Mononuclear cell (primary cell): ENCODE measurements around the gene MS4A6A. TPM values are rescaled to one million over a fixed set of nuclear protein-coding genes. Genes with fewer than 3 reads are reported as not detected.

Experiments
- H3K27me3 ChIP-seq: 2 replicates; pipeline ENCODE4 v1.6.0; 2011; ENCODE audit warnings: low read length, control low read depth; ENCODE audit not compliant: insufficient read depth
- H3K4me1 ChIP-seq: 2 replicates; pipeline ENCODE4 v1.5.1; 2011; ENCODE audit warnings: mild to moderate bottlenecking, low read length, control low read depth; ENCODE audit not compliant: insufficient read depth
- H3K4me3 ChIP-seq: 2 replicates; pipeline ENCODE4 v1.5.1; 2011; ENCODE audit warnings: mild to moderate bottlenecking, low read length, moderate library complexity
- H3K9me3 ChIP-seq: 2 replicates; pipeline ENCODE4 v1.5.1; 2011; ENCODE audit warnings: low read depth, mild to moderate bottlenecking, control low read depth, low read length
- total RNA-seq: library from RNA; depleted of rRNA; stranded (reverse); fragments of >200 nt; gene quantifications from one replicate; pipeline ENCODE4 v1.2.3, GENCODE V29; 2012

MS4A6A gene
- total RNA-seq, 1 donor: 237 TPM

GRCh38 chr11:60127311-60127811, 55.5 kb downstream of the MS4A6A start:
- Histone ChIP-seq H3K4me3 (no peak overlapping the region), H3K4me1 (peaks cover 3% of the 10 kb centered on the region), H3K9me3 (no peaks in the 10 kb centered on the region), H3K27me3 (no peaks in the 10 kb centered on the region)

- Histone ChIP-seq H3K27me3 (no peaks in the 10 kb centered on the region), H3K9me3 (no peaks in the 10 kb centered on the region), H3K4me3 (no peak overlapping the region), H3K4me1 (peaks cover 8% of the 10 kb centered on the region)
Measured at GRCh38 chr11:60125956-60126585, 56.8 kb downstream of the MS4A6A start.

- Histone ChIP-seq H3K27me3 (no peaks in the 10 kb centered on the region), H3K4me3 (no peak overlapping the region), H3K4me1 (peaks cover 16% of the 10 kb centered on the region), H3K9me3 (no peaks in the 10 kb centered on the region)
Measured at GRCh38 chr11:60124802-60125432, 58.0 kb downstream of the MS4A6A start.

Other genes starting within 250 kb of the MS4A6A start
- gene OOSP1, start 244.7 kb downstream of the MS4A6A start, total RNA-seq: not detected
- not detected for gene OOSP4A, start 219.1 kb downstream of the MS4A6A start, total RNA-seq
- gene OOSP4B, start 165.9 kb downstream of the MS4A6A start, total RNA-seq: not detected
- gene OOSP2, start 142.7 kb downstream of the MS4A6A start, total RNA-seq: not detected
- gene MS4A3, start 126.4 kb downstream of the MS4A6A start, total RNA-seq: 0.31 TPM
- 0.63 TPM for gene MS4A2, start 94.4 kb downstream of the MS4A6A start, total RNA-seq
- gene MS4A4E, start 60.1 kb upstream of the MS4A6A start, total RNA-seq: 1.4 TPM
- gene MS4A4A, start 97.6 kb upstream of the MS4A6A start, total RNA-seq: 3.0 TPM
- not detected for gene MS4A6E, start 144.2 kb upstream of the MS4A6A start, total RNA-seq
- gene MS4A7, start 195.4 kb upstream of the MS4A6A start, total RNA-seq: 28.7 TPM
- gene MS4A14, start 213.4 kb upstream of the MS4A6A start, total RNA-seq: 1.2 TPM
- gene MS4A5, start 246.5 kb upstream of the MS4A6A start, total RNA-seq: not detected